Gastrocnemius medialis (tissue), 4 donors: Measurements from ENCODE around the gene SOWAHD.

Source experiments
- CTCF ChIP-seq, 5 experiments: fragments of 450-650 bp in 3 of 5; fragments of 200-600 bp in 2 of 5; sonication (generic) in 2 of 5; IDR thresholded peaks in 4 of 5; conservative IDR thresholded peaks in 1 of 5; 1 replicate in 4 of 5; 2 replicates in 1 of 5; pipeline ENCODE4 v1.5.1; 2016 to 2019; ENCODE audit warnings: antibody characterized with exemption in 5 of 5, mild to moderate bottlenecking in 3 of 5, moderate library complexity in 3 of 5
- POLR2A ChIP-seq, 2 donors: fragments of 450-650 bp; IDR thresholded peaks; one replicate each; pipeline ENCODE4 v1.6.1; 2017; ENCODE audit warnings: antibody characterized with exemption in 2 of 2, mild to moderate bottlenecking in 2 of 2, moderate library complexity in 2 of 2

- TF ChIP-seq CTCF (IDR thresholded peaks at IDR 0.05 in 4 of 5, conservative IDR thresholded peaks at IDR 0.05 in 1 of 5) (no peak), POLR2A (IDR thresholded peaks at IDR 0.05) (no peak)
These were observed 50.8 kb downstream of the SOWAHD start for GRCh38 chrX:119809185-119809666.
